CD4-positive, alpha-beta T cell (primary cell): ENCODE data around the gene HDAC4. TPM values are rescaled to one million over a fixed set of nuclear protein-coding genes. Genes with fewer than 3 reads are reported as not detected.

ENCODE experiments used
- ATAC-seq: fragments of 200-7000 bp; cut with Tn5 transposase; one replicate; pipeline ENCODE4 v1.10.0; 2022; ENCODE audit warnings: mild to moderate bottlenecking; ENCODE audit not compliant: poor library complexity
- CTCF ChIA-PET: fragments of 350-600 bp; sonication (Branson Sonifier 250); formaldehyde crosslinking; loops from one replicate; lab custom pipeline; 2021; ENCODE audit warnings: antibody characterized with exemption, inconsistent platforms; lab: Charles Lee
- POLR2A ChIA-PET: fragments of 350-600 bp; sonication (Branson Sonifier 250); formaldehyde crosslinking; loops from one replicate; lab custom pipeline; 2021; ENCODE audit warnings: antibody characterized with exemption, inconsistent platforms; lab: Charles Lee
- DNase-seq, 14 experiments: peaks; one replicate each; pipeline ENCODE4 v3.0.0-alpha.2; 2013 to 2020; ENCODE audit warnings: mixed read lengths in 2 of 14
- H3K27ac ChIP-seq, 2 donors: one replicate each; pipeline versions ENCODE4 v1.5.1 to v1.7.0; 2013; ENCODE audit warnings: low read length in 2 of 2, low read depth in 1 of 2, mild to moderate bottlenecking in 1 of 2
- H3K27me3 ChIP-seq, 2 experiments: 1 replicate in 1 of 2; 2 replicates in 1 of 2; pipeline versions ENCODE4 v1.6.1 to v1.7.0; 2013; ENCODE audit warnings: low read length in 2 of 2, control low read depth in 1 of 2, mild to moderate bottlenecking in 1 of 2, moderate library complexity in 1 of 2; ENCODE audit not compliant: insufficient read depth in 2 of 2, control insufficient read depth in 1 of 2
- H3K36me3 ChIP-seq: one replicate; pipeline ENCODE4 v1.6.1; 2013; ENCODE audit warnings: low read length, control low read depth; ENCODE audit not compliant: insufficient read depth
- H3K4me1 ChIP-seq: one replicate; pipeline ENCODE4 v1.6.1; 2013; ENCODE audit warnings: low read length, control low read depth; ENCODE audit not compliant: insufficient read depth
- H3K4me3 ChIP-seq: one replicate; pipeline ENCODE4 v1.5.1; 2013; ENCODE audit warnings: mild to moderate bottlenecking, low read length, moderate library complexity
- H3K9me3 ChIP-seq, 2 experiments: 1 replicate in 1 of 2; 2 replicates in 1 of 2; pipeline versions ENCODE4 v1.6.1 to v1.7.0; 2013; ENCODE audit warnings: low read length in 2 of 2, mild to moderate bottlenecking in 2 of 2, control low read depth in 1 of 2, moderate library complexity in 1 of 2; ENCODE audit not compliant: control insufficient read depth in 1 of 2, insufficient read depth in 1 of 2
- H3K27ac Mint-ChIP-seq: one replicate; pipeline ENCODE4 v1.8.0; 2020; ENCODE audit warnings: mixed read lengths
- H3K27me3 Mint-ChIP-seq: one replicate; pipeline ENCODE4 v1.8.0; 2021; ENCODE audit warnings: mixed read lengths
- H3K36me3 Mint-ChIP-seq: one replicate; pipeline ENCODE4 v1.8.0; 2021; ENCODE audit warnings: low read depth, mixed read lengths
- H3K4me1 Mint-ChIP-seq: one replicate; pipeline ENCODE4 v1.8.0; 2021; ENCODE audit warnings: low read depth, mixed read lengths
- H3K4me3 Mint-ChIP-seq: one replicate; pipeline ENCODE4 v1.8.0; 2020; ENCODE audit warnings: mild to moderate bottlenecking, mixed read lengths
- H3K9me3 Mint-ChIP-seq: one replicate; pipeline ENCODE4 v1.8.0; 2020; ENCODE audit warnings: mixed read lengths
- intact Hi-C, 2 experiments: fragments of 100-400 bp; cut with DNase I in 1 of 2; cut with micrococcal nuclease in 1 of 2; formaldehyde crosslinking; loops; one replicate each; pipeline versions ENCODE4 v1.15.1 to v1.9.0; 2023 to 2025; cut with DNase I, micrococcal nuclease
- total RNA-seq, 174 experiments: library from RNA in 2 of 174; stranded (reverse) in 2 of 174; gene quantifications; one replicate each; pipeline ENCODE4 v1.2.3 and lab custom pipeline; 2021 to 2026
- TF ChIP-seq, protein P1 (sequence below): fragments of 200-600 bp; IDR thresholded peaks from one replicate; pipeline ENCODE4 v1.8.0; 2022; ENCODE audit warnings: antibody characterized with exemption, mild to moderate bottlenecking

The HDAC4 gene
- total RNA-seq, 2 experiments from 2014 or later = 45.3 to 49.2 TPM

- ChIA-PET POLR2A (interaction anchor here (0.7 kb wide), 1 partner anchor 949 kb away, joined by 3 read pairs; no protein-coding TSS in a partner anchor), CTCF (no interaction called here)
- Histone ChIP-seq H3K36me3 (no peaks in the 10 kb centered on the region), H3K4me3 (no peak overlapping the region), H3K9me3 (peaks cover 0 to 15% of the 10 kb centered on the region in 2 experiments), H3K27me3 (peaks cover 0 to 4% of the 10 kb centered on the region in 2 experiments), H3K27ac (no peak overlapping the region), H3K4me1 (no peaks in the 10 kb centered on the region)
- Mint-ChIP-seq H3K9me3 (no peaks in the 10 kb centered on the region), H3K36me3 (no peaks in the 10 kb centered on the region), H3K4me3 (no peak overlapping the region), H3K4me1 (no peaks in the 10 kb centered on the region), H3K27me3 (peaks cover 16% of the 10 kb centered on the region), H3K27ac (no peak overlapping the region)
- TF ChIP-seq, protein P1, sequence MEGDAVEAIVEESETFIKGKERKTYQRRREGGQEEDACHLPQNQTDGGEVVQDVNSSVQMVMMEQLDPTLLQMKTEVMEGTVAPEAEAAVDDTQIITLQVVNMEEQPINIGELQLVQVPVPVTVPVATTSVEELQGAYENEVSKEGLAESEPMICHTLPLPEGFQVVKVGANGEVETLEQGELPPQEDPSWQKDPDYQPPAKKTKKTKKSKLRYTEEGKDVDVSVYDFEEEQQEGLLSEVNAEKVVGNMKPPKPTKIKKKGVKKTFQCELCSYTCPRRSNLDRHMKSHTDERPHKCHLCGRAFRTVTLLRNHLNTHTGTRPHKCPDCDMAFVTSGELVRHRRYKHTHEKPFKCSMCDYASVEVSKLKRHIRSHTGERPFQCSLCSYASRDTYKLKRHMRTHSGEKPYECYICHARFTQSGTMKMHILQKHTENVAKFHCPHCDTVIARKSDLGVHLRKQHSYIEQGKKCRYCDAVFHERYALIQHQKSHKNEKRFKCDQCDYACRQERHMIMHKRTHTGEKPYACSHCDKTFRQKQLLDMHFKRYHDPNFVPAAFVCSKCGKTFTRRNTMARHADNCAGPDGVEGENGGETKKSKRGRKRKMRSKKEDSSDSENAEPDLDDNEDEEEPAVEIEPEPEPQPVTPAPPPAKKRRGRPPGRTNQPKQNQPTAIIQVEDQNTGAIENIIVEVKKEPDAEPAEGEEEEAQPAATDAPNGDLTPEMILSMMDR = no peak
- ATAC-seq = no peak
- intact Hi-C loops = no loop called here
- DNase-seq = no peak
Observed at GRCh38 chr2:239022437-239023260, 378.2 kb downstream of the HDAC4 start.

- ATAC-seq = no peak
- no peaks in the 10 kb centered on the region for H3K9me3 Mint-ChIP-seq
- DNase-seq = no peak
- no peak overlapping the region for H3K27ac ChIP-seq
- no peaks in the 10 kb centered on the region for H3K36me3 Mint-ChIP-seq
- no peaks in the 10 kb centered on the region for H3K4me1 Mint-ChIP-seq
- peaks cover 0 to 4% of the 10 kb centered on the region in 2 experiments for H3K27me3 ChIP-seq
- POLR2A ChIA-PET = interaction anchor here (0.7 kb wide), 1 partner anchor 950 kb away, joined by 3 read pairs; no protein-coding TSS in a partner anchor
- H3K27ac Mint-ChIP-seq = no peak overlapping the region
- H3K4me3 ChIP-seq = no peak overlapping the region
- CTCF ChIA-PET = no interaction called here
- H3K27me3 Mint-ChIP-seq = peaks cover 16% of the 10 kb centered on the region
- no peaks in the 10 kb centered on the region for H3K4me1 ChIP-seq
- intact Hi-C loops = no loop called here
- TF ChIP-seq, protein P1 = no peak
- H3K9me3 ChIP-seq = peaks cover 0 to 13% of the 10 kb centered on the region in 2 experiments
- H3K36me3 ChIP-seq = no peaks in the 10 kb centered on the region
- no peak overlapping the region for H3K4me3 Mint-ChIP-seq
Observed at GRCh38 chr2:239021651-239022436, 379.0 kb downstream of the HDAC4 start.

DNA sequence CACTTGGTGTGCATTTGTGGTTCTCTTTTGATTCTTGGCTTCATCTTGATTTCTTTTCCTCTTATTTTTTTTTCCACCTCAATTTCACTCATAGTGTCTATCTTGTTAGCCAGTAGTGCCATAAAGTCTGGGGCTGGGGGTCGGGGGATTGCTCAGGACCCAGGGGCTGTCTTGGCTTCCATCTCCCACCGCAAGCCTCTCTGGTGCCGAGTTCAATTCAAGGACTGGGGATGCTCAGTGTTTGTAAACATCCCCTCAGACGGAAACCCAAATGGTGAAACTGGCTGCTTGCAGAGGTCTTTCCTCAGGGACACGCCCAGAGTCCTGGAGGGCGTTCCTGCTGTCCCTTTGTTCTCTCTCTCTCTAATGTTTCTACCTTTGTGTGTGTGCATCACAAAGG lies 379.6 kb downstream of the HDAC4 start:
- H3K27ac ChIP-seq = no peak overlapping the region
- CTCF ChIA-PET = no interaction called here
- Mint-ChIP-seq H3K9me3 (no peaks in the 10 kb centered on the region), H3K4me3 (no peak overlapping the region), H3K4me1 (no peaks in the 10 kb centered on the region), H3K27me3 (peaks cover 16% of the 10 kb centered on the region), H3K27ac (no peak overlapping the region), H3K36me3 (no peaks in the 10 kb centered on the region)
- intact Hi-C loops = no loop called here
- peaks cover 0 to 10% of the 10 kb centered on the region in 2 experiments for H3K9me3 ChIP-seq
- H3K4me1 ChIP-seq = no peaks in the 10 kb centered on the region
- TF ChIP-seq, protein P1 = no peak
- ATAC-seq (no peak), DNase-seq (no peak)
- H3K27me3 ChIP-seq = peaks cover 0 to 4% of the 10 kb centered on the region in 2 experiments
- no peaks in the 10 kb centered on the region for H3K36me3 ChIP-seq
- POLR2A ChIA-PET = no interaction called here
- H3K4me3 ChIP-seq = no peak overlapping the region
